GM12801 (cell line): ENCODE measurements around the gene VWC2.

Source experiments
- CTCF ChIP-seq: IDR thresholded peaks from one replicate; pipeline ENCODE4 v1.5.1; 2011; ENCODE audit warnings: control low read depth; ENCODE audit not compliant: insufficient read length; ENCODE audit errors: extremely low read depth

VWC2 gene

GRCh38 chr7:49876202-49876601 lies 102.8 kb downstream of the VWC2 start:
- TF ChIP-seq CTCF, result no peak

GRCh38 chr7:49878089-49878488 lies 104.7 kb downstream of the VWC2 start:
- TF ChIP-seq CTCF, result no peak

- TF ChIP-seq CTCF, result no peak
Observed at GRCh38 chr7:49878627-49879026, 105.2 kb downstream of the VWC2 start.

GRCh38 chr7:49883933-49884332 lies 110.5 kb downstream of the VWC2 start:
- TF ChIP-seq CTCF, result no peak

GRCh38 chr7:49885593-49886285 lies 112.3 kb downstream of the VWC2 start:
- no peak for TF ChIP-seq CTCF

- TF ChIP-seq CTCF, result no peak
Observed at GRCh38 chr7:49892481-49892880, 119.0 kb downstream of the VWC2 start.

- no peak for TF ChIP-seq CTCF
Observed at GRCh38 chr7:49893131-49893530, 119.7 kb downstream of the VWC2 start.
